ENCODE measurements around the gene ACKR3. TPM values are rescaled to one million over a fixed set of nuclear protein-coding genes. Genes with fewer than 3 reads are reported as not detected.

ACKR3 gene
- polyA plus RNA-seq, 1 donor from 2014 or later = 1.7 TPM

DNA sequence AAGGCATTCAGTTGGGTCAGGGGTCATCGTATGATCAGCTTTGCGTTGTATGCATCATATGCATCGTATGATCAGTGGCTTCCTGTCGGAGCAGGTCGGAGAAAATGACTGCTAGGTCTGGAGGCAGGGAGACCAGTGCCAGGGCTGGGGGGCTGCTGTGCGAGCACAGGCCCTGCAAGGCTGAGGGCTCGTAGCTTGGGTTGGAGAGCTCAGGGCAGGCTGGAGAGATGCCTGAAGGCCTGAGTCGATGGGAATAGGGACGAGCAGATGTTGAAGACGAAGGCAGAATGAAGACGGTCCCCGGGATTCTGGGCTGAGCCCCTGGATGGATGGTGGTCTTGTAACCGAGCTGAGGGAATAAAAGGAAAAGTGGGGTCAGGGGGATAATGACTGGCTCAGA is 25.3 kb upstream of the ACKR3 start:
- TF ChIP-seq EZH2 (IDR thresholded peaks at IDR 0.05; ENCODE audit: borderline replicate concordance, insufficient read depth, low read length, poor library complexity, severe bottlenecking) = no peak
- no peak for TF ChIP-seq EP300 (conservative IDR thresholded peaks at IDR 0.05; ENCODE audit: poor library complexity, severe bottlenecking)
- TF ChIP-seq, protein P1, sequence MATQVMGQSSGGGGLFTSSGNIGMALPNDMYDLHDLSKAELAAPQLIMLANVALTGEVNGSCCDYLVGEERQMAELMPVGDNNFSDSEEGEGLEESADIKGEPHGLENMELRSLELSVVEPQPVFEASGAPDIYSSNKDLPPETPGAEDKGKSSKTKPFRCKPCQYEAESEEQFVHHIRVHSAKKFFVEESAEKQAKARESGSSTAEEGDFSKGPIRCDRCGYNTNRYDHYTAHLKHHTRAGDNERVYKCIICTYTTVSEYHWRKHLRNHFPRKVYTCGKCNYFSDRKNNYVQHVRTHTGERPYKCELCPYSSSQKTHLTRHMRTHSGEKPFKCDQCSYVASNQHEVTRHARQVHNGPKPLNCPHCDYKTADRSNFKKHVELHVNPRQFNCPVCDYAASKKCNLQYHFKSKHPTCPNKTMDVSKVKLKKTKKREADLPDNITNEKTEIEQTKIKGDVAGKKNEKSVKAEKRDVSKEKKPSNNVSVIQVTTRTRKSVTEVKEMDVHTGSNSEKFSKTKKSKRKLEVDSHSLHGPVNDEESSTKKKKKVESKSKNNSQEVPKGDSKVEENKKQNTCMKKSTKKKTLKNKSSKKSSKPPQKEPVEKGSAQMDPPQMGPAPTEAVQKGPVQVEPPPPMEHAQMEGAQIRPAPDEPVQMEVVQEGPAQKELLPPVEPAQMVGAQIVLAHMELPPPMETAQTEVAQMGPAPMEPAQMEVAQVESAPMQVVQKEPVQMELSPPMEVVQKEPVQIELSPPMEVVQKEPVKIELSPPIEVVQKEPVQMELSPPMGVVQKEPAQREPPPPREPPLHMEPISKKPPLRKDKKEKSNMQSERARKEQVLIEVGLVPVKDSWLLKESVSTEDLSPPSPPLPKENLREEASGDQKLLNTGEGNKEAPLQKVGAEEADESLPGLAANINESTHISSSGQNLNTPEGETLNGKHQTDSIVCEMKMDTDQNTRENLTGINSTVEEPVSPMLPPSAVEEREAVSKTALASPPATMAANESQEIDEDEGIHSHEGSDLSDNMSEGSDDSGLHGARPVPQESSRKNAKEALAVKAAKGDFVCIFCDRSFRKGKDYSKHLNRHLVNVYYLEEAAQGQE (IDR thresholded peaks at IDR 0.05; ENCODE audit: borderline replicate concordance) = no peak
- no peak for TF ChIP-seq POLR2AphosphoS5 (IDR thresholded peaks at IDR 0.05)
- TF ChIP-seq TAF1 (IDR thresholded peaks at IDR 0.05; ENCODE audit: low read depth) = no peak
- no peak for TF ChIP-seq SMC3 (conservative IDR thresholded peaks at IDR 0.05; ENCODE audit: poor library complexity)
- TF ChIP-seq RAD21 (conservative IDR thresholded peaks at IDR 0.05) = no peak
- TF ChIP-seq MXI1 (conservative IDR thresholded peaks at IDR 0.05; ENCODE audit: poor library complexity, severe bottlenecking) = no peak
- no peaks in the 10 kb centered on the region for H3K79me2 ChIP-seq (replicated peaks; ENCODE audit: insufficient read depth, low read length)
- H3K4me3 ChIP-seq (ENCODE audit: low read length) = no peak overlapping the region
- peaks cover 3% of the 10 kb centered on the region for H3K9me3 ChIP-seq (ENCODE audit: low read length)
- H3K36me3 ChIP-seq (ENCODE audit: insufficient read depth, low read length) = no peaks in the 10 kb centered on the region
- H3K9me2 ChIP-seq (ENCODE audit: insufficient read depth, low read length) = no peaks in the 10 kb centered on the region
- no peaks in the 10 kb centered on the region for H3K27me3 ChIP-seq (ENCODE audit: insufficient read depth, low read depth, low read length)
- H2AFZ ChIP-seq (ENCODE audit: low read depth, low read length) = no peak overlapping the region
- no peak overlapping the region for H3K27ac ChIP-seq (ENCODE audit: low read length)
- H3K4me2 ChIP-seq (ENCODE audit: low read length) = no peak overlapping the region
- H4K20me1 ChIP-seq (ENCODE audit: insufficient read depth) = no peaks in the 10 kb centered on the region
- H3F3A ChIP-seq (ENCODE audit: insufficient read depth, low read length, poor library complexity, severe bottlenecking) = no peaks in the 10 kb centered on the region
- no peak overlapping the region for H3K9ac ChIP-seq (ENCODE audit: low read length)

- Histone ChIP-seq H3K36me3 (ENCODE audit: insufficient read depth, low read length) (no peaks in the 10 kb centered on the region), H3F3A (ENCODE audit: insufficient read depth, low read length, poor library complexity, severe bottlenecking) (no peaks in the 10 kb centered on the region), H3K9me3 (ENCODE audit: low read length) (peaks cover 3% of the 10 kb centered on the region), H3K79me2 (replicated peaks; ENCODE audit: insufficient read depth, low read length) (no peaks in the 10 kb centered on the region), H3K9me2 (ENCODE audit: insufficient read depth, low read length) (no peaks in the 10 kb centered on the region), H3K27ac (ENCODE audit: low read length) (no peak overlapping the region), H2AFZ (ENCODE audit: low read depth, low read length) (no peak overlapping the region), H3K27me3 (ENCODE audit: insufficient read depth, low read depth, low read length) (no peaks in the 10 kb centered on the region), H3K4me3 (ENCODE audit: low read length) (no peak overlapping the region), H3K4me2 (ENCODE audit: low read length) (no peak overlapping the region), H3K9ac (ENCODE audit: low read length) (no peak overlapping the region), H4K20me1 (ENCODE audit: insufficient read depth) (no peaks in the 10 kb centered on the region)
- TF ChIP-seq EP300 (conservative IDR thresholded peaks at IDR 0.05; ENCODE audit: poor library complexity, severe bottlenecking) = no peak
- TF ChIP-seq EZH2 (IDR thresholded peaks at IDR 0.05; ENCODE audit: borderline replicate concordance, insufficient read depth, low read length, poor library complexity, severe bottlenecking) = no peak
These were observed 24.4 kb upstream of the ACKR3 start for GRCh38 chr2:236545248-236545658.

GRCh38 chr2:236545814-236546480 is 23.7 kb upstream of the ACKR3 start:
- Histone ChIP-seq H3K9ac (ENCODE audit: low read length) (no peak overlapping the region), H2AFZ (ENCODE audit: low read depth, low read length) (no peak overlapping the region), H3K4me3 (ENCODE audit: low read length) (no peak overlapping the region), H3K9me3 (ENCODE audit: low read length) (peaks cover 3% of the 10 kb centered on the region), H3K4me2 (ENCODE audit: low read length) (no peak overlapping the region), H3K27me3 (ENCODE audit: insufficient read depth, low read depth, low read length) (no peaks in the 10 kb centered on the region), H3K9me2 (ENCODE audit: insufficient read depth, low read length) (no peaks in the 10 kb centered on the region), H3K36me3 (ENCODE audit: insufficient read depth, low read length) (no peaks in the 10 kb centered on the region), H4K20me1 (ENCODE audit: insufficient read depth) (no peaks in the 10 kb centered on the region), H3K79me2 (replicated peaks; ENCODE audit: insufficient read depth, low read length) (no peaks in the 10 kb centered on the region), H3K27ac (ENCODE audit: low read length) (no peak overlapping the region), H3F3A (ENCODE audit: insufficient read depth, low read length, poor library complexity, severe bottlenecking) (no peaks in the 10 kb centered on the region)
- TF ChIP-seq RAD21 (conservative IDR thresholded peaks at IDR 0.05) (no peak), SMC3 (conservative IDR thresholded peaks at IDR 0.05; ENCODE audit: poor library complexity) (no peak), MXI1 (conservative IDR thresholded peaks at IDR 0.05; ENCODE audit: poor library complexity, severe bottlenecking) (no peak), POLR2AphosphoS5 (IDR thresholded peaks at IDR 0.05) (no peak), EP300 (conservative IDR thresholded peaks at IDR 0.05; ENCODE audit: poor library complexity, severe bottlenecking) (no peak), CTCF (IDR thresholded peaks at IDR 0.05; ENCODE audit: poor library complexity, severe bottlenecking) (no peak), TAF1 (IDR thresholded peaks at IDR 0.05; ENCODE audit: low read depth) (no peak), EZH2 (IDR thresholded peaks at IDR 0.05; ENCODE audit: borderline replicate concordance, insufficient read depth, low read length, poor library complexity, severe bottlenecking) (no peak)
- TF ChIP-seq, protein P1 (IDR thresholded peaks at IDR 0.05; ENCODE audit: borderline replicate concordance) = no peak
